Testis (tissue), 3 donors: Measurements from ENCODE around the gene NR1H4. TPM values are rescaled to one million over a fixed set of nuclear protein-coding genes. Genes with fewer than 3 reads are reported as not detected.
"Not testable (repeated sequence)": the region's sequence is repeated elsewhere in the genome, so short reads cannot be mapped to it uniquely, and the experiment has no call there.

Source experiments
- DNase-seq: peaks from one replicate; pipeline ENCODE4 v3.0.0-alpha.2; 2019
- H3K27ac ChIP-seq, 2 donors: fragments of 200-600 bp; sonication (generic); one replicate each; pipeline ENCODE4 v1.5.1; 2019
- H3K27me3 ChIP-seq: fragments of 200-600 bp; sonication (generic); one replicate; pipeline ENCODE4 v1.5.1; 2019
- H3K36me3 ChIP-seq: fragments of 200-600 bp; sonication (generic); one replicate; pipeline ENCODE4 v1.5.1; 2017; ENCODE audit warnings: low read depth; ENCODE audit errors: missing control alignments
- H3K4me1 ChIP-seq: fragments of 200-600 bp; sonication (generic); one replicate; pipeline ENCODE4 v1.5.1; 2019
- H3K4me3 ChIP-seq, 2 donors: fragments of 200-600 bp; sonication (generic); one replicate each; pipeline ENCODE4 v1.5.1; 2017 to 2019
- H3K9me3 ChIP-seq: fragments of 200-600 bp; sonication (generic); one replicate; pipeline ENCODE4 v1.5.1; 2017
- CTCF ChIP-seq, 3 experiments: fragments of 450-650 bp in 2 of 3; fragments of 200-600 bp in 1 of 3; sonication (generic) in 1 of 3; IDR thresholded peaks; one replicate each; pipeline ENCODE4 v1.5.1; 2016 to 2019; ENCODE audit warnings: antibody characterized with exemption in 3 of 3, mild to moderate bottlenecking in 2 of 3, moderate library complexity in 1 of 3
- POLR2A ChIP-seq: fragments of 450-650 bp; IDR thresholded peaks from one replicate; pipeline ENCODE4 v1.6.1; 2017; ENCODE audit warnings: antibody characterized with exemption, mild to moderate bottlenecking, moderate library complexity
- WGBS, 2 donors: methylation state at CpG; one replicate each; pipeline ENCODE4 v1.1.5; 2018; 5-methylcytosine and 5-hydroxymethylcytosine counted together
- intact Hi-C: fragments of 100-400 bp; cut with DNase I; formaldehyde crosslinking; loops from one replicate; pipeline ENCODE4 v1.15.1; 2023; ENCODE audit warnings: low total_unique reads
- polyA plus RNA-seq: library from polyadenylated mRNA; stranded (reverse); fragments of 350-450 nt; fragmentation: Illumina TruSeq; extraction: RNeasy Lipid Tissue Mini Kit (QIAGEN cat#74804); gene quantifications from one replicate; pipeline ENCODE4 v1.2.3, GENCODE V29; 2014; ENCODE audit warnings: low read depth, low replicate concordance; ENCODE audit not compliant: insufficient read depth
- total RNA-seq, 2 donors: library from RNA; depleted of rRNA; stranded (reverse); fragments of >200 nt; gene quantifications; one replicate each; pipeline ENCODE4 v1.2.3, GENCODE V29; 2016

NR1H4 gene
- total and polyA plus RNA-seq, 3 donors from 2014 or later: 0.43 to 1.3 (median 0.66) TPM

DNA sequence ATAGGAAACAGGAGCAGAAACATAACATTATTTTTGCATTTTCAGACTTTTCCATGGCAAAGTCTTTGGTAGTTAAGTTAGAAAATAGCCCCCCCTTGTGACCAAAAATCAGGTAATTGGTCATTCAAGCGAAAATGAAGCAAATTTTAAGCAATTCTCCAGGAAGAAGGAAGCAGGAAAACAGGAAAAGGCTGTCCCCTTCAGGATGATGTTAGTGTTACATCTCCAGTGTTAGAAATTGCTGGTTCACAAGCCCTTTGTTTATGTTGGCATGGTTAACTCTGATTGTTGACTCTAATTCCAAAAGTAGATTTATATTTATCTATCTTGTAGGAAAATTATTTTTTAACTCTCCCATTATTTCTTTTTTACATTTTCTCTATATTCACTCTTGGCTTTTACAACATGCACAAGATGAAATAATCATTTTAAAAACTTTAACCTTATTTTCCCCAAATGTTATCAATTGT is 81.0 kb downstream of the NR1H4 start:
- TF ChIP-seq CTCF (IDR thresholded peaks at IDR 0.05) (peak; percentile 94 to 99 (median 96)), POLR2A (no peak)
- no peak overlapping the region for H3K27ac ChIP-seq
- H3K27me3 ChIP-seq: no peaks in the 10 kb centered on the region
- DNase-seq: no peak
- H3K4me3 ChIP-seq: no peak overlapping the region
- WGBS, 2 donors: 0 to 15% methylated on average over 1 of the region's 1 CpG
- intact Hi-C loops: loop anchor here (5.0 kb wide), 1 partner anchor 207 kb away; no protein-coding TSS in a partner anchor
- no peaks in the 10 kb centered on the region for H3K36me3 ChIP-seq
- H3K4me1 ChIP-seq: no peaks in the 10 kb centered on the region
- H3K9me3 ChIP-seq: no peaks in the 10 kb centered on the region

DNA sequence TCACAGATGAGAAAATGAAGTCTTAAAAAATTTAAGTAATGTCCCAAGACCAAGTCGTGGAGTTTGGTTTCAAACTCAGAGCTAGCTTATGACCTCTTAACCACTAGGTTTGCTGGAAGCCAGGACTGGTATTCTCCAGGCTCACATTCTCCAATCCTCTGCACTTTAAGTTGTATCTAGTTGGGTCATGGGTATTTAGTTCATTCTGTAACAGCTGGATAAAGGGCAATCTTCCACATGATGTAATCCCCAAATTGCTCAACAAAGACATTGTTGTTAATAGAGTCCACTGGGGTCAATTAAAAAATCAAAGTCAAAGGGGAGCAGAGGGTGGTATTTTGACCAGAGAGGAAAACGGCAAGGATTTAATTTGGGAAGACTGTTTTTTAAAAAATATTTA is 82.1 kb downstream of the NR1H4 start:
- no peak for DNase-seq
- TF ChIP-seq CTCF (IDR thresholded peaks at IDR 0.05) (no peak), POLR2A (no peak)
- H3K36me3 ChIP-seq: no peaks in the 10 kb centered on the region
- H3K27me3 ChIP-seq: no peaks in the 10 kb centered on the region
- intact Hi-C loops: loop anchor here (5.0 kb wide), 1 partner anchor 208 kb away; no protein-coding TSS in a partner anchor
- H3K9me3 ChIP-seq: no peaks in the 10 kb centered on the region
- H3K27ac ChIP-seq: no peak overlapping the region
- WGBS, 2 donors: 62 to 64% methylated on average over 2 of the region's 2 CpGs
- H3K4me3 ChIP-seq: no peak overlapping the region
- H3K4me1 ChIP-seq: no peaks in the 10 kb centered on the region

DNA sequence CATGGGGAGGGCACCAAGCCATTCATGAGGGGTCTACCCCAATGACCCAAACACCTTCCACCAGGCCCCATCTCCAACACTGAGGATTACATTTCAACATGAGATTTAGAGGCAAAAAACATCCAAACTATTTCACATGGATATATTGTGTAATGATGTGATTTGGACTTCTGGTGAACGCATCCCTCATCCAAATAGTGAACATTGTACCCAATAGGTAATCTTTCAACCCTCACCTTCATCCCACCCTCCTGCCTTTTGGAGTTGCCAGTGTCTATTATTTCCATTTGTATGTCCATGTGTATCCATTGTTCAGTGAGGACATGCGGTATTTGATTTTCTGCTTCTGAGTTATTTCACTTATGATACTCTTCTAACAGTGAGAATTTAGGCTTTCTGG is 83.7 kb downstream of the NR1H4 start:
- H3K9me3 ChIP-seq: no peaks in the 10 kb centered on the region
- 97 to 98% methylated on average over 2 of the region's 2 CpGs for WGBS, 2 donors
- TF ChIP-seq POLR2A (no peak), CTCF (IDR thresholded peaks at IDR 0.05) (no peak)
- no peak for DNase-seq
- no peak overlapping the region for H3K27ac ChIP-seq
- intact Hi-C loops: loop anchor here (5.0 kb wide), 1 partner anchor 210 kb away; no protein-coding TSS in a partner anchor
- no peaks in the 10 kb centered on the region for H3K27me3 ChIP-seq
- no peaks in the 10 kb centered on the region for H3K36me3 ChIP-seq
- H3K4me3 ChIP-seq: no peak overlapping the region
- no peaks in the 10 kb centered on the region for H3K4me1 ChIP-seq

- H3K4me3 ChIP-seq, H3K27me3 ChIP-seq, H3K36me3 ChIP-seq, H3K4me1 ChIP-seq, H3K9me3 ChIP-seq, DNase-seq, H3K27ac ChIP-seq: not testable (repeated sequence)
- WGBS, 2 donors: 13 to 82% methylated on average over 3 to 21 of the region's 21 CpGs
- intact Hi-C loops: loop anchor here (5.0 kb wide), 1 partner anchor 212 kb away; no protein-coding TSS in a partner anchor
Measured at GRCh38 chr12:100559261-100559660, 85.6 kb downstream of the NR1H4 start.

DNA sequence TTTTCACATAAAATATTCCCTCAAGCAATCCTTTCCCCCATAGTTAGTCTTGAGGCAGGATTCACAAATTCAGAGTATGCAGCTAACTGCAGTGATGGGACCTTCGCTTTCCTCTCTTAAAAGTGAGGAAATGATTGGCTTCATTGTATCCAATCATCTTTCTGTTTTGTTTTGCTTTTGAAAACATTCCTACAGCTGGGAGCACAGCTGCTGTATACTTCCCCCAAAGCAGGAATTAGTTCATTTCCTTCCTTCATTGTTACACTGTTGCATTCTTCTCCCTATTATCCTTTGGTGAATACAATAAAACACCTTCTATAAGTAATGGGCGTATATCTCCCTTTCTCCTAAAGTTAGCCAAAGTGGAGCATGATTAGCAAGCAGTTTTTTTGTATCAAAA is 90.4 kb downstream of the NR1H4 start:
- no peaks in the 10 kb centered on the region for H3K27me3 ChIP-seq
- WGBS, 2 donors: 5 to 11% methylated on average over 2 of the region's 2 CpGs
- H3K36me3 ChIP-seq: no peaks in the 10 kb centered on the region
- DNase-seq: no peak
- intact Hi-C loops: no loop called here
- no peak overlapping the region for H3K27ac ChIP-seq
- no peaks in the 10 kb centered on the region for H3K9me3 ChIP-seq
- H3K4me1 ChIP-seq: peaks cover 11% of the 10 kb centered on the region
- TF ChIP-seq POLR2A: no peak
- TF ChIP-seq CTCF (IDR thresholded peaks at IDR 0.05): no peak
- H3K4me3 ChIP-seq: no peak overlapping the region
